ENCODE data around the gene PTP4A2. TPM values are rescaled to one million over a fixed set of nuclear protein-coding genes. Genes with fewer than 3 reads are reported as not detected.

The PTP4A2 gene
- total and polyA plus RNA-seq, 2 donors from 2014 or later: 130 to 236 TPM

- intact Hi-C loops (cut with DNase I): no loop called here
- Histone ChIP-seq H3K9ac (ENCODE audit: low read length in 3 of 3) (no peak overlapping the region), H3K27ac (ENCODE audit: low read depth in 2 of 2, low read length in 2 of 2) (no peak overlapping the region), H3K4me3 (ENCODE audit: low read length in 3 of 3) (no peak overlapping the region), H3K36me3 (ENCODE audit: control insufficient read depth in 2 of 3, insufficient read depth in 3 of 3, low read length in 3 of 3) (no peaks in the 10 kb centered on the region), H3K9me3 (ENCODE audit: control insufficient read depth in 2 of 3, insufficient read depth in 1 of 3, low read length in 3 of 3) (no peaks in the 10 kb centered on the region), H3K4me1 (ENCODE audit: control insufficient read depth in 2 of 3, insufficient read depth in 2 of 3, low read depth in 1 of 3, low read length in 3 of 3) (no peaks in the 10 kb centered on the region), H3K27me3 (ENCODE audit: control insufficient read depth, insufficient read depth, low read length) (no peaks in the 10 kb centered on the region)
- TF ChIP-seq CTCF (IDR thresholded peaks at IDR 0.05; ENCODE audit: borderline replicate concordance, extremely low read depth, insufficient read depth): no peak
- DNase-seq (no peak), FAIRE-seq (no peak)
Observed at GRCh38 chr1:31888291-31888690, 49.9 kb downstream of the PTP4A2 start.

- Histone ChIP-seq H3K27me3 (ENCODE audit: control insufficient read depth, insufficient read depth, low read length) (no peaks in the 10 kb centered on the region), H3K4me1 (ENCODE audit: control insufficient read depth in 2 of 3, insufficient read depth in 2 of 3, low read depth in 1 of 3, low read length in 3 of 3) (no peaks in the 10 kb centered on the region), H3K4me3 (ENCODE audit: low read length in 3 of 3) (no peak overlapping the region), H3K36me3 (ENCODE audit: control insufficient read depth in 2 of 3, insufficient read depth in 3 of 3, low read length in 3 of 3) (no peaks in the 10 kb centered on the region), H3K27ac (ENCODE audit: low read depth in 2 of 2, low read length in 2 of 2) (no peak overlapping the region), H3K9me3 (ENCODE audit: control insufficient read depth in 2 of 3, insufficient read depth in 1 of 3, low read length in 3 of 3) (no peaks in the 10 kb centered on the region), H3K9ac (ENCODE audit: low read length in 3 of 3) (no peak overlapping the region)
- no peak for DNase-seq
- FAIRE-seq: no peak
- TF ChIP-seq CTCF (IDR thresholded peaks at IDR 0.05; ENCODE audit: borderline replicate concordance, extremely low read depth, insufficient read depth): no peak
- intact Hi-C loops (cut with DNase I): no loop called here
Observed at GRCh38 chr1:31886866-31887265, 51.3 kb downstream of the PTP4A2 start.

- Histone ChIP-seq H3K36me3 (ENCODE audit: control insufficient read depth in 2 of 3, insufficient read depth in 3 of 3, low read length in 3 of 3) (no peaks in the 10 kb centered on the region), H3K27me3 (ENCODE audit: control insufficient read depth, insufficient read depth, low read length) (no peaks in the 10 kb centered on the region), H3K4me1 (ENCODE audit: control insufficient read depth in 2 of 3, insufficient read depth in 2 of 3, low read depth in 1 of 3, low read length in 3 of 3) (peaks cover 0 to 9% (median 0%) of the 10 kb centered on the region in 3 donors), H3K4me3 (ENCODE audit: low read length in 3 of 3) (no peak overlapping the region), H3K9me3 (ENCODE audit: control insufficient read depth in 2 of 3, insufficient read depth in 1 of 3, low read length in 3 of 3) (no peaks in the 10 kb centered on the region), H3K9ac (ENCODE audit: low read length in 3 of 3) (no peak overlapping the region), H3K27ac (ENCODE audit: low read depth in 2 of 2, low read length in 2 of 2) (no peak overlapping the region)
- intact Hi-C loops (cut with DNase I): no loop called here
- no peak for DNase-seq
- no peak for TF ChIP-seq CTCF (IDR thresholded peaks at IDR 0.05; ENCODE audit: borderline replicate concordance, extremely low read depth, insufficient read depth)
- FAIRE-seq: no peak
Observed at GRCh38 chr1:31885851-31886250, 52.3 kb downstream of the PTP4A2 start.

GRCh38 chr1:31883357-31883942 is 54.7 kb downstream of the PTP4A2 start:
- no peak overlapping the region for H3K4me3 ChIP-seq (ENCODE audit: low read length in 3 of 3)
- H3K36me3 ChIP-seq (ENCODE audit: control insufficient read depth in 2 of 3, insufficient read depth in 3 of 3, low read length in 3 of 3): no peaks in the 10 kb centered on the region
- no peak for TF ChIP-seq CTCF (IDR thresholded peaks at IDR 0.05; ENCODE audit: borderline replicate concordance, extremely low read depth, insufficient read depth)
- no peaks in the 10 kb centered on the region for H3K27me3 ChIP-seq (ENCODE audit: control insufficient read depth, insufficient read depth, low read length)
- no peak overlapping the region for H3K9ac ChIP-seq (ENCODE audit: low read length in 3 of 3)
- no peak for FAIRE-seq
- peaks cover 0 to 12% (median 0%) of the 10 kb centered on the region in 3 donors for H3K4me1 ChIP-seq (ENCODE audit: control insufficient read depth in 2 of 3, insufficient read depth in 2 of 3, low read depth in 1 of 3, low read length in 3 of 3)
- H3K27ac ChIP-seq (ENCODE audit: low read depth in 2 of 2, low read length in 2 of 2): no peak overlapping the region
- DNase-seq: no peak
- H3K9me3 ChIP-seq (ENCODE audit: control insufficient read depth in 2 of 3, insufficient read depth in 1 of 3, low read length in 3 of 3): no peaks in the 10 kb centered on the region
- intact Hi-C loops (cut with DNase I): no loop called here

All from kidney (tissue), 14 donors.